Osteocyte (in vitro differentiated cells): Measurements from ENCODE around the gene GGT6. TPM values are rescaled to one million over a fixed set of nuclear protein-coding genes. Genes with fewer than 3 reads are reported as not detected.
"Not testable (repeated sequence)": the region's sequence is repeated elsewhere in the genome, so short reads cannot be mapped to it uniquely, and the experiment has no call there.

Source experiments
- DNase-seq: peaks from one replicate; pipeline ENCODE4 v3.0.0; 2021; ENCODE audit warnings: mixed read lengths; ENCODE audit not compliant: unreplicated experiment; ENCODE audit errors: extremely low spot score
- H3K27ac Mint-ChIP-seq: one replicate; pipeline ENCODE4 v1.8.0; 2021; ENCODE audit warnings: mild to moderate bottlenecking, mixed read lengths; ENCODE audit not compliant: unreplicated experiment
- H3K27me3 Mint-ChIP-seq: one replicate; pipeline ENCODE4 v1.8.0; 2021; ENCODE audit warnings: mixed read lengths; ENCODE audit not compliant: unreplicated experiment
- H3K36me3 Mint-ChIP-seq: one replicate; pipeline ENCODE4 v1.8.0; 2021; ENCODE audit warnings: mixed read lengths; ENCODE audit not compliant: unreplicated experiment
- H3K4me1 Mint-ChIP-seq: one replicate; pipeline ENCODE4 v1.8.0; 2021; ENCODE audit warnings: mixed read lengths; ENCODE audit not compliant: unreplicated experiment
- H3K4me3 Mint-ChIP-seq: one replicate; pipeline ENCODE4 v1.8.0; 2021; ENCODE audit warnings: mild to moderate bottlenecking, moderate library complexity, mixed read lengths; ENCODE audit not compliant: unreplicated experiment
- H3K9me3 Mint-ChIP-seq: one replicate; pipeline ENCODE4 v1.8.0; 2021; ENCODE audit warnings: mixed read lengths; ENCODE audit not compliant: unreplicated experiment
- total RNA-seq: library from RNA; stranded (reverse); gene quantifications from 2 replicates; pipeline ENCODE4 v1.2.1, GENCODE V29; 2021
- TF ChIP-seq, protein P1 (sequence below): fragments of 200-600 bp; sonication (generic); IDR thresholded peaks from 2 replicates; pipeline ENCODE4 v1.5.0; 2021; ENCODE audit warnings: antibody characterized with exemption, mild to moderate bottlenecking, moderate library complexity

GGT6 gene
- total RNA-seq, 1 donor from 2014 or later: not detected

DNA sequence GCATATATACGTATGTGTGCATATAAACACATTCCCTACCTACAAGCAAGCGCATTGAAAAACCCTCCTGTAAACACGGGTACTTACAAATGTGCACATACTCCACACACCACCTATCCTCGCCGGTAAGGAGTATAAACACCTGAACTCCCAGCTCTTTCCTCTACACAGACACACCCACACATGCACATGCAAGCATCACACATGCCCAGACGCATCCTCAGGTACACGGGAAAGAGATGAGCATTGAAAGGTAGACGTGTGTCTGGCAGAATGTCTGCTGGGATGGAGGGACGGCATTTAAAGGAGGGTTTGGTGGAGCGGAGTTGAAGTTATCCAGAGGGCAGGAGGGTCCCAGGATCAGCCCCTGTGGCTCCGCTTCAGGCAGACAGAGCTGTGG lies 19.3 kb upstream of the GGT6 start:
- no peak overlapping the region for H3K27ac Mint-ChIP-seq
- H3K27me3 Mint-ChIP-seq: peaks cover 43% of the 10 kb centered on the region
- TF ChIP-seq, protein P1, sequence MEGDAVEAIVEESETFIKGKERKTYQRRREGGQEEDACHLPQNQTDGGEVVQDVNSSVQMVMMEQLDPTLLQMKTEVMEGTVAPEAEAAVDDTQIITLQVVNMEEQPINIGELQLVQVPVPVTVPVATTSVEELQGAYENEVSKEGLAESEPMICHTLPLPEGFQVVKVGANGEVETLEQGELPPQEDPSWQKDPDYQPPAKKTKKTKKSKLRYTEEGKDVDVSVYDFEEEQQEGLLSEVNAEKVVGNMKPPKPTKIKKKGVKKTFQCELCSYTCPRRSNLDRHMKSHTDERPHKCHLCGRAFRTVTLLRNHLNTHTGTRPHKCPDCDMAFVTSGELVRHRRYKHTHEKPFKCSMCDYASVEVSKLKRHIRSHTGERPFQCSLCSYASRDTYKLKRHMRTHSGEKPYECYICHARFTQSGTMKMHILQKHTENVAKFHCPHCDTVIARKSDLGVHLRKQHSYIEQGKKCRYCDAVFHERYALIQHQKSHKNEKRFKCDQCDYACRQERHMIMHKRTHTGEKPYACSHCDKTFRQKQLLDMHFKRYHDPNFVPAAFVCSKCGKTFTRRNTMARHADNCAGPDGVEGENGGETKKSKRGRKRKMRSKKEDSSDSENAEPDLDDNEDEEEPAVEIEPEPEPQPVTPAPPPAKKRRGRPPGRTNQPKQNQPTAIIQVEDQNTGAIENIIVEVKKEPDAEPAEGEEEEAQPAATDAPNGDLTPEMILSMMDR: no peak

GRCh38 chr17:4578349-4578748 lies 18.0 kb upstream of the GGT6 start:
- not testable (repeated sequence) for H3K27ac Mint-ChIP-seq, H3K9me3 Mint-ChIP-seq, H3K4me3 Mint-ChIP-seq, H3K36me3 Mint-ChIP-seq, DNase-seq
- peaks cover 12% of the 10 kb centered on the region for H3K4me1 Mint-ChIP-seq
- peaks cover 46% of the 10 kb centered on the region for H3K27me3 Mint-ChIP-seq

More for the DNA sequence above, 19.3 kb upstream of the GGT6 start:
- Mint-ChIP-seq H3K9me3 (no peaks in the 10 kb centered on the region), H3K36me3 (no peaks in the 10 kb centered on the region), H3K4me3 (no peak overlapping the region), H3K4me1 (peaks cover 17% of the 10 kb centered on the region)
- no peak for DNase-seq

DNA sequence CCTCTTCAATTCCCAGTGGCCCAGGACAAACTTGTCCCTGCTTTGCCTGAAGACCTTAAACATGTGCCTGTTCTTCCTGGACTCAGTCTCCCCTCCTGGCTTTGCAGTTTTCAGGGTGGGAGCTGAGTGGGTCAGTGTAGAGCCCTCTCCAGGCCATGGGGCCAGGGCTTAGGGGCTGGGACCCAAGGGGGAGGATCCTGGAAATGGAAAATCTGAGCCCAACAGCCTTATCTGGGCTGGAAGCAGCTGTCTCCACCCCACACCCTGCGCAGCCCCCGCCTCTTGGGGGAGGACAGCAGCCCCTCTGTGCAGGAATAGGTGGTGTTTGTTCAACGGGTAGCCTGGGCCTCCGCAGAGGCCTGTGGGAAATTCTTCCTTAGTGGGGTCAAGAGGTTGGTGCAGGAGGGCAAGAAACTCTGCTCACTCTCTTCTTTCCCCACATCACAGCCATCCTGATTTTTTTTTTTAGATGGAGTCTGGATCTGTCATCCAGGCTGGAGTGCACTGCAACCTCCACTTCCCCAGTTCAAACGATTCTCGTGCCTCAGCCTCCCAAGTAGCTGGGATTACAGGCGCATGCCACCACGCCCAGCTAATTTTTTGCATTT lies 17.1 kb upstream of the GGT6 start:
- TF ChIP-seq, protein P1: no peak
- Mint-ChIP-seq H3K9me3 (no peaks in the 10 kb centered on the region), H3K36me3 (no peaks in the 10 kb centered on the region), H3K27me3 (peaks cover 46% of the 10 kb centered on the region), H3K4me1 (peaks cover 12% of the 10 kb centered on the region), H3K27ac (no peak overlapping the region), H3K4me3 (no peak overlapping the region)
- DNase-seq: no peak

GRCh38 chr17:4576729-4577322 lies 16.4 kb upstream of the GGT6 start:
- DNase-seq: no peak
- TF ChIP-seq, protein P1: no peak
- H3K4me1 Mint-ChIP-seq: peaks cover 12% of the 10 kb centered on the region
- no peak overlapping the region for H3K27ac Mint-ChIP-seq
- no peaks in the 10 kb centered on the region for H3K36me3 Mint-ChIP-seq
- peaks cover 41% of the 10 kb centered on the region for H3K27me3 Mint-ChIP-seq
- H3K9me3 Mint-ChIP-seq: no peaks in the 10 kb centered on the region
- no peak overlapping the region for H3K4me3 Mint-ChIP-seq

GRCh38 chr17:4576161-4576558 lies 15.8 kb upstream of the GGT6 start:
- Mint-ChIP-seq H3K4me1 (peaks cover 12% of the 10 kb centered on the region), H3K27ac (no peak overlapping the region), H3K9me3 (no peaks in the 10 kb centered on the region)

More at GRCh38 chr17:4576161-4576558, 15.8 kb upstream of the GGT6 start:
- DNase-seq: no peak
- TF ChIP-seq, protein P1: no peak
- Mint-ChIP-seq H3K36me3 (no peaks in the 10 kb centered on the region), H3K27me3 (peaks cover 38% of the 10 kb centered on the region), H3K4me3 (no peak overlapping the region)
